B cell (primary cell): ENCODE data around the gene CASZ1. TPM values are rescaled to one million over a fixed set of nuclear protein-coding genes. Genes with fewer than 3 reads are reported as not detected.

Source experiments
- ATAC-seq: fragments of 200-7000 bp; cut with Tn5 transposase; one replicate; pipeline ENCODE4 v1.10.0; 2021; ENCODE audit warnings: low read depth, mild to moderate bottlenecking, moderate number of reproducible peaks, moderate library complexity
- CTCF ChIA-PET: fragments of 350-600 bp; sonication (Branson Sonifier 250); formaldehyde crosslinking; loops from one replicate; lab custom pipeline; 2021; ENCODE audit warnings: antibody characterized with exemption, inconsistent platforms; lab: Charles Lee
- POLR2A ChIA-PET: fragments of 350-600 bp; sonication (Branson Sonifier 250); formaldehyde crosslinking; loops from one replicate; lab custom pipeline; 2021; ENCODE audit warnings: antibody characterized with exemption; lab: Charles Lee
- DNase-seq: peaks from one replicate; pipeline ENCODE4 v3.0.0; 2013
- H2AFZ ChIP-seq: 2 replicates; pipeline ENCODE4 v1.6.1; 2012; ENCODE audit warnings: mild to moderate bottlenecking, low read depth, low read length; ENCODE audit not compliant: insufficient read depth, poor library complexity, severe bottlenecking
- H3K27ac ChIP-seq, 2 donors: 1 replicate in 1 of 2; 2 replicates in 1 of 2; pipeline ENCODE4 v1.5.1; 2012 to 2013; ENCODE audit warnings: low read length in 2 of 2, mild to moderate bottlenecking in 2 of 2, moderate library complexity in 1 of 2
- H3K27me3 ChIP-seq, 4 experiments: fragments of 200-600 bp in 1 of 4; sonication (generic) in 1 of 4; replicated peaks in 1 of 4; 1 replicate in 2 of 4; 2 replicates in 2 of 4; pipeline versions ENCODE4 v1.6.1 to v1.7.0; 2013 to 2016; ENCODE audit warnings: low read length in 3 of 4, mild to moderate bottlenecking in 2 of 4, mixed read lengths in 1 of 4, moderate library complexity in 1 of 4; ENCODE audit not compliant: insufficient read depth in 4 of 4, control insufficient read depth in 3 of 4; ENCODE audit errors: control extremely low read depth in 1 of 4
- H3K36me3 ChIP-seq, 2 experiments: replicated peaks in 1 of 2; 1 replicate in 1 of 2; 2 replicates in 1 of 2; pipeline versions ENCODE4 v1.6.1 to v1.7.1; 2013; ENCODE audit warnings: low read length in 1 of 2; ENCODE audit not compliant: insufficient read depth in 2 of 2, control insufficient read depth in 1 of 2; ENCODE audit errors: control extremely low read depth in 1 of 2, extremely low read depth in 1 of 2
- H3K4me1 ChIP-seq, 2 donors: fragments of 200-600 bp in 1 of 2; sonication (generic) in 1 of 2; 1 replicate in 1 of 2; 2 replicates in 1 of 2; pipeline versions ENCODE4 v1.5.1 to v1.6.1; 2013 to 2017; ENCODE audit warnings: low read length in 2 of 2; ENCODE audit not compliant: control insufficient read depth in 2 of 2, insufficient read depth in 2 of 2
- H3K4me2 ChIP-seq: replicated peaks from 2 replicates; pipeline ENCODE3; 2012; ENCODE audit warnings: mild to moderate bottlenecking, low read depth, low read length; ENCODE audit not compliant: poor library complexity, severe bottlenecking
- H3K4me3 ChIP-seq, 5 experiments: fragments of 200-600 bp in 1 of 5; sonication (generic) in 1 of 5; 1 replicate in 3 of 5; 2 replicates in 2 of 5; pipeline versions ENCODE4 v1.5.1 to v1.7.0; 2011 to 2016; ENCODE audit warnings: low read length in 4 of 5, mild to moderate bottlenecking in 4 of 5, low read depth in 2 of 5, control low read depth in 1 of 5, moderate library complexity in 1 of 5; ENCODE audit not compliant: insufficient read depth in 1 of 5; ENCODE audit errors: control extremely low read depth in 1 of 5, extremely low read depth in 1 of 5
- H3K79me2 ChIP-seq: fragments of 200-600 bp; sonication (generic); one replicate; pipeline ENCODE4 v1.6.0; 2016; ENCODE audit warnings: low read length; ENCODE audit not compliant: control insufficient read depth, insufficient read depth
- H3K9ac ChIP-seq: fragments of 200-600 bp; sonication (generic); 2 replicates; pipeline ENCODE4 v1.6.1; 2017; ENCODE audit warnings: mild to moderate bottlenecking, low read length, moderate library complexity
- H3K9me3 ChIP-seq, 3 donors: one replicate each; pipeline versions ENCODE4 v1.6.1 to v1.7.1; 2013; ENCODE audit warnings: low read length in 2 of 3; ENCODE audit not compliant: control insufficient read depth in 2 of 3, insufficient read depth in 1 of 3; ENCODE audit errors: control extremely low read depth in 1 of 3
- H4K20me1 ChIP-seq: 2 replicates; pipeline ENCODE4 v1.6.0; 2012; ENCODE audit warnings: mild to moderate bottlenecking, low read length; ENCODE audit not compliant: insufficient read depth, control insufficient read depth, poor library complexity, severe bottlenecking
- H3K27ac Mint-ChIP-seq: one replicate; pipeline ENCODE4 v1.8.0; 2021; ENCODE audit warnings: mixed read lengths
- H3K27me3 Mint-ChIP-seq: one replicate; pipeline ENCODE4 v1.8.0; 2021; ENCODE audit warnings: mixed read lengths
- H3K4me1 Mint-ChIP-seq: one replicate; pipeline ENCODE4 v1.8.0; 2021; ENCODE audit warnings: mixed read lengths
- H3K4me3 Mint-ChIP-seq: one replicate; pipeline ENCODE4 v1.8.0; 2021; ENCODE audit warnings: mixed read lengths
- H3K9me3 Mint-ChIP-seq: one replicate; pipeline ENCODE4 v1.8.0; 2022; ENCODE audit warnings: mixed read lengths; ENCODE audit not compliant: insufficient read depth
- EZH2 ChIP-seq: IDR thresholded peaks from 2 replicates; pipeline ENCODE4 v1.6.1; 2012; ENCODE audit warnings: borderline replicate concordance, low read depth, mild to moderate bottlenecking, moderate library complexity, low read length; ENCODE audit not compliant: insufficient read depth, poor library complexity, severe bottlenecking
- WGBS: methylation state at CpG from one replicate; pipeline ENCODE4 v1.1.5; 2013; ENCODE audit warnings: missing lambda C conversion rate; ENCODE audit not compliant: insufficient coverage; 5-methylcytosine and 5-hydroxymethylcytosine counted together
- intact Hi-C: fragments of 100-400 bp; cut with micrococcal nuclease; formaldehyde crosslinking; loops from one replicate; pipeline ENCODE4 v1.10.0; 2022
- polyA plus RNA-seq: library from polyadenylated mRNA; depleted of rRNA; stranded (reverse); fragments of >200 nt; gene quantifications from 2 replicates; pipeline ENCODE4 v1.2.3, GENCODE V29; 2012
- total RNA-seq, 2 donors: library from RNA; stranded (reverse); fragments of 120-200 nt in 1 of 2; gene quantifications; 1 replicate in 1 of 2; 2 replicates in 1 of 2; pipeline versions ENCODE4 v1.2.3 to v1.2.4, GENCODE V29; 2013 to 2022
- TF ChIP-seq, protein P1 (sequence below): fragments of 200-600 bp; IDR thresholded peaks from one replicate; pipeline ENCODE4 v1.8.0; 2022; ENCODE audit warnings: antibody characterized with exemption, mild to moderate bottlenecking

Gene CASZ1
- total and polyA plus RNA-seq, 2 donors (not counting 1 experiment from before 2014, with no cell fraction given): 9.5 to 27.2 TPM

- no peak overlapping the region for H3K4me2 ChIP-seq
- no peak overlapping the region for H3K9ac ChIP-seq
- no peak overlapping the region for H3K27ac Mint-ChIP-seq
- ChIA-PET CTCF (no interaction called here), POLR2A (no interaction called here)
- peaks cover 0 to 7% (median 0%) of the 10 kb centered on the region in 4 experiments for H3K27me3 ChIP-seq
- no peaks in the 10 kb centered on the region for H3K36me3 ChIP-seq
- no peaks in the 10 kb centered on the region for H3K79me2 ChIP-seq
- 84% methylated on average over 4 of the region's 4 CpGs for WGBS
- no peak overlapping the region for H3K4me3 ChIP-seq
- ATAC-seq (no peak), DNase-seq (no peak)
- no peaks in the 10 kb centered on the region for H3K4me1 Mint-ChIP-seq
- TF ChIP-seq EZH2: no peak
- TF ChIP-seq, protein P1, sequence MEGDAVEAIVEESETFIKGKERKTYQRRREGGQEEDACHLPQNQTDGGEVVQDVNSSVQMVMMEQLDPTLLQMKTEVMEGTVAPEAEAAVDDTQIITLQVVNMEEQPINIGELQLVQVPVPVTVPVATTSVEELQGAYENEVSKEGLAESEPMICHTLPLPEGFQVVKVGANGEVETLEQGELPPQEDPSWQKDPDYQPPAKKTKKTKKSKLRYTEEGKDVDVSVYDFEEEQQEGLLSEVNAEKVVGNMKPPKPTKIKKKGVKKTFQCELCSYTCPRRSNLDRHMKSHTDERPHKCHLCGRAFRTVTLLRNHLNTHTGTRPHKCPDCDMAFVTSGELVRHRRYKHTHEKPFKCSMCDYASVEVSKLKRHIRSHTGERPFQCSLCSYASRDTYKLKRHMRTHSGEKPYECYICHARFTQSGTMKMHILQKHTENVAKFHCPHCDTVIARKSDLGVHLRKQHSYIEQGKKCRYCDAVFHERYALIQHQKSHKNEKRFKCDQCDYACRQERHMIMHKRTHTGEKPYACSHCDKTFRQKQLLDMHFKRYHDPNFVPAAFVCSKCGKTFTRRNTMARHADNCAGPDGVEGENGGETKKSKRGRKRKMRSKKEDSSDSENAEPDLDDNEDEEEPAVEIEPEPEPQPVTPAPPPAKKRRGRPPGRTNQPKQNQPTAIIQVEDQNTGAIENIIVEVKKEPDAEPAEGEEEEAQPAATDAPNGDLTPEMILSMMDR: no peak
- no peaks in the 10 kb centered on the region for H3K27me3 Mint-ChIP-seq
- H3K4me1 ChIP-seq: no peaks in the 10 kb centered on the region
- intact Hi-C loops: no loop called here
- no peak overlapping the region for H3K4me3 Mint-ChIP-seq
- H4K20me1 ChIP-seq: no peaks in the 10 kb centered on the region
- H3K9me3 ChIP-seq: no peaks in the 10 kb centered on the region
- H3K27ac ChIP-seq: no peak overlapping the region
- H2AFZ ChIP-seq: no peak overlapping the region
- H3K9me3 Mint-ChIP-seq: no peaks in the 10 kb centered on the region
These were observed 73.1 kb downstream of the CASZ1 start for GRCh38 chr1:10723317-10723716.

- Histone ChIP-seq H3K9ac (no peak overlapping the region), H3K36me3 (no peaks in the 10 kb centered on the region), H3K27ac (no peak overlapping the region), H3K4me1 (no peaks in the 10 kb centered on the region), H3K4me3 (no peak overlapping the region), H2AFZ (no peak overlapping the region), H3K4me2 (no peak overlapping the region), H4K20me1 (no peaks in the 10 kb centered on the region), H3K27me3 (peaks cover 0 to 7% (median 0%) of the 10 kb centered on the region in 4 experiments), H3K9me3 (no peaks in the 10 kb centered on the region), H3K79me2 (no peaks in the 10 kb centered on the region)
- Mint-ChIP-seq H3K27me3 (no peaks in the 10 kb centered on the region), H3K4me1 (no peaks in the 10 kb centered on the region), H3K9me3 (no peaks in the 10 kb centered on the region), H3K27ac (no peak overlapping the region), H3K4me3 (no peak overlapping the region)
- CTCF ChIA-PET: no interaction called here
- intact Hi-C loops: no loop called here
- TF ChIP-seq, protein P1: no peak
- TF ChIP-seq EZH2: no peak
- DNase-seq (no peak), ATAC-seq (no peak)
- WGBS: 98% methylated on average over 13 of the region's 16 CpGs
- POLR2A ChIA-PET: no interaction called here
These were observed 73.6 kb downstream of the CASZ1 start for GRCh38 chr1:10722803-10723202.
